ENCODE measurements around the gene CUL3. TPM values are rescaled to one million over a fixed set of nuclear protein-coding genes. Genes with fewer than 3 reads are reported as not detected.

Gene CUL3
- total RNA-seq, 6 donors from 2014 or later = 24.6 to 117 (median 58.0) TPM

- TF ChIP-seq POLR2AphosphoS5 (IDR thresholded peaks at IDR 0.05) (no peak), POLR2A (IDR thresholded peaks at IDR 0.05) (no peak), EP300 (IDR thresholded peaks at IDR 0.05) (no peak), CTCF (IDR thresholded peaks at IDR 0.05) (no peak)
- 87% methylated on average over 4 of the region's 4 CpGs for WGBS, 2 donors
- Histone ChIP-seq H3K27me3 (no peaks in the 10 kb centered on the region), H3K4me3 (no peak overlapping the region), H3K27ac (no peak overlapping the region), H3K36me3 (no peaks in the 10 kb centered on the region), H3K9me3 (no peaks in the 10 kb centered on the region), H3K4me1 (peaks cover 0 to 12% (median 6%) of the 10 kb centered on the region in 4 donors)
- ATAC-seq (ENCODE audit: low FRiP score in 2 of 2) = no peak
- no peak for DNase-seq
These were observed 29.3 kb downstream of the CUL3 start for GRCh38 chr2:224555823-224556366.

GRCh38 chr2:224552771-224553170, 32.4 kb downstream of the CUL3 start:
- no peaks in the 10 kb centered on the region for H3K9me3 ChIP-seq
- no peak for TF ChIP-seq POLR2AphosphoS5 (IDR thresholded peaks at IDR 0.05)
- no peak for TF ChIP-seq CTCF (IDR thresholded peaks at IDR 0.05)
- TF ChIP-seq POLR2A (IDR thresholded peaks at IDR 0.05) = no peak
- TF ChIP-seq EP300 (IDR thresholded peaks at IDR 0.05) = no peak
- WGBS, 2 donors = 93 to 99% methylated on average over 2 of the region's 2 CpGs
- no peak overlapping the region for H3K4me3 ChIP-seq
- H3K4me1 ChIP-seq = peaks cover 0 to 8% (median 3%) of the 10 kb centered on the region in 4 donors
- H3K27me3 ChIP-seq = no peaks in the 10 kb centered on the region
- no peak for ATAC-seq (ENCODE audit: low FRiP score in 2 of 2)
- no peaks in the 10 kb centered on the region for H3K36me3 ChIP-seq
- H3K27ac ChIP-seq = no peak overlapping the region
- no peak for DNase-seq

GRCh38 chr2:224551693-224552092, 33.5 kb downstream of the CUL3 start:
- WGBS, 2 donors = 94 to 96% methylated on average over 1 of the region's 1 CpG
- Histone ChIP-seq H3K36me3 (no peaks in the 10 kb centered on the region), H3K9me3 (no peaks in the 10 kb centered on the region), H3K4me3 (no peak overlapping the region), H3K27ac (no peak overlapping the region), H3K27me3 (no peaks in the 10 kb centered on the region), H3K4me1 (peaks cover 0 to 7% (median 4%) of the 10 kb centered on the region in 4 donors)
- TF ChIP-seq POLR2A (IDR thresholded peaks at IDR 0.05) (no peak), POLR2AphosphoS5 (IDR thresholded peaks at IDR 0.05) (no peak)
- no peak for DNase-seq
- no peak for ATAC-seq (ENCODE audit: low FRiP score in 2 of 2)

- Histone ChIP-seq H3K36me3 (peaks cover 0 to 5% (median 0%) of the 10 kb centered on the region in 4 donors), H3K4me1 (peaks cover 4 to 14% (median 12%) of the 10 kb centered on the region in 4 donors), H3K9me3 (no peaks in the 10 kb centered on the region), H3K27me3 (no peaks in the 10 kb centered on the region), H3K4me3 (no peak overlapping the region), H3K27ac (no peak overlapping the region)
- DNase-seq (no peak), ATAC-seq (ENCODE audit: low FRiP score in 2 of 2) (no peak)
- 96 to 100% methylated on average over 1 of the region's 1 CpG for WGBS, 2 donors
- no peak for TF ChIP-seq CTCF (IDR thresholded peaks at IDR 0.05)
- no peak for TF ChIP-seq POLR2A (IDR thresholded peaks at IDR 0.05)
- TF ChIP-seq POLR2AphosphoS5 (IDR thresholded peaks at IDR 0.05) = no peak
- TF ChIP-seq EP300 (IDR thresholded peaks at IDR 0.05) = no peak
These were observed 38.2 kb downstream of the CUL3 start for GRCh38 chr2:224546926-224547325.

GRCh38 chr2:224545884-224546644, 39.1 kb downstream of the CUL3 start:
- H3K36me3 ChIP-seq = peaks cover 0 to 5% (median 0%) of the 10 kb centered on the region in 4 donors
- peaks cover 4 to 14% (median 12%) of the 10 kb centered on the region in 4 donors for H3K4me1 ChIP-seq
- H3K9me3 ChIP-seq = no peaks in the 10 kb centered on the region
- no peaks in the 10 kb centered on the region for H3K27me3 ChIP-seq
- H3K4me3 ChIP-seq = no peak overlapping the region
- H3K27ac ChIP-seq = no peak overlapping the region
- ATAC-seq (ENCODE audit: low FRiP score in 2 of 2) (no peak), DNase-seq (no peak)
- 76 to 85% methylated on average over 6 of the region's 6 CpGs for WGBS, 2 donors
- TF ChIP-seq POLR2A (IDR thresholded peaks at IDR 0.05) (no peak), POLR2AphosphoS5 (IDR thresholded peaks at IDR 0.05) (no peak), EP300 (IDR thresholded peaks at IDR 0.05) (no peak), CTCF (IDR thresholded peaks at IDR 0.05) (no peak)
